ENCODE measurements around the gene MAGI1.

MAGI1 gene

DNA sequence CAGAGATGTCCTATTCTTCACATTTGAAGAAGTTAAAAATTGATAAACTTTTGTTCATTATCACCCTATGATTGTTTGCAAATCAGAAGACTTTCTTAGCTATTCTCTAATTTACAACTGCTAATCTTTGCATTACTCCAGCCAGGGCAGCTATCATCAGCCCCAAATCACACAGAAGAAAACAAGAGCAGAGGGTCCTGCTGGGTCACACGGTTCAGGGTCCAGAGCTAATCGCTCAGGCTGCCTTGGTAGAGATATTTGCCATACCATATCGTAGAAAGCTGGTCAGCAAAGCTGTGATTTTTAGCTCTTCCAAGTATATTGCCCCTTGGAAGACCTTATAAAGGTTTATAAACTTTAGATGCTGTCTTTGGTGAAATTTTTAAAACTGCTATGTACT lies 181.4 kb downstream of the MAGI1 start:
- TF ChIP-seq, protein P1, sequence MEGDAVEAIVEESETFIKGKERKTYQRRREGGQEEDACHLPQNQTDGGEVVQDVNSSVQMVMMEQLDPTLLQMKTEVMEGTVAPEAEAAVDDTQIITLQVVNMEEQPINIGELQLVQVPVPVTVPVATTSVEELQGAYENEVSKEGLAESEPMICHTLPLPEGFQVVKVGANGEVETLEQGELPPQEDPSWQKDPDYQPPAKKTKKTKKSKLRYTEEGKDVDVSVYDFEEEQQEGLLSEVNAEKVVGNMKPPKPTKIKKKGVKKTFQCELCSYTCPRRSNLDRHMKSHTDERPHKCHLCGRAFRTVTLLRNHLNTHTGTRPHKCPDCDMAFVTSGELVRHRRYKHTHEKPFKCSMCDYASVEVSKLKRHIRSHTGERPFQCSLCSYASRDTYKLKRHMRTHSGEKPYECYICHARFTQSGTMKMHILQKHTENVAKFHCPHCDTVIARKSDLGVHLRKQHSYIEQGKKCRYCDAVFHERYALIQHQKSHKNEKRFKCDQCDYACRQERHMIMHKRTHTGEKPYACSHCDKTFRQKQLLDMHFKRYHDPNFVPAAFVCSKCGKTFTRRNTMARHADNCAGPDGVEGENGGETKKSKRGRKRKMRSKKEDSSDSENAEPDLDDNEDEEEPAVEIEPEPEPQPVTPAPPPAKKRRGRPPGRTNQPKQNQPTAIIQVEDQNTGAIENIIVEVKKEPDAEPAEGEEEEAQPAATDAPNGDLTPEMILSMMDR (IDR thresholded peaks at IDR 0.05; ENCODE audit: insufficient read depth, missing control alignments) = no peak
- no peak for FAIRE-seq
- no peak for DNase-seq (ENCODE audit: insufficient read length, low spot score)

DNA sequence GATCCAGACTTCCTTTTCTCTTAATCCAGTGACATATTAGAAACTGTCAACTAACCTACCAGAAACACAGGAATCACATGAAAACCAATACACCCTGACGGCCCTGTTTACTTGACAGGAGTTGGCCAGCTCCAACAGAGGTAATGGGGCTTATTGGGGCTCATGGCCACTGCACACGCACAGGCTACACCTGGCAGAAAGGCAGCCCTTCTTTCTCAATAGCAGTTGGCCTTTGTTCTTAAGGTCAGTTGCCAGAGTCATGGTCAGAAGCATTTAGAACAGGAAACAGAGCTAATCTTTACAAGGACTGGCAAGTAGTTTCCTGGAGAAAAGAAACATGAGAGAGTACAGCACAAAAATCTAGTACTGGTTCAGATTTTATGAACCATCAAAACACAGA lies 181.8 kb downstream of the MAGI1 start:
- TF ChIP-seq, protein P1 (IDR thresholded peaks at IDR 0.05; ENCODE audit: insufficient read depth, missing control alignments) = no peak
- no peak for FAIRE-seq
- DNase-seq (ENCODE audit: insufficient read length, low spot score) = no peak

DNA sequence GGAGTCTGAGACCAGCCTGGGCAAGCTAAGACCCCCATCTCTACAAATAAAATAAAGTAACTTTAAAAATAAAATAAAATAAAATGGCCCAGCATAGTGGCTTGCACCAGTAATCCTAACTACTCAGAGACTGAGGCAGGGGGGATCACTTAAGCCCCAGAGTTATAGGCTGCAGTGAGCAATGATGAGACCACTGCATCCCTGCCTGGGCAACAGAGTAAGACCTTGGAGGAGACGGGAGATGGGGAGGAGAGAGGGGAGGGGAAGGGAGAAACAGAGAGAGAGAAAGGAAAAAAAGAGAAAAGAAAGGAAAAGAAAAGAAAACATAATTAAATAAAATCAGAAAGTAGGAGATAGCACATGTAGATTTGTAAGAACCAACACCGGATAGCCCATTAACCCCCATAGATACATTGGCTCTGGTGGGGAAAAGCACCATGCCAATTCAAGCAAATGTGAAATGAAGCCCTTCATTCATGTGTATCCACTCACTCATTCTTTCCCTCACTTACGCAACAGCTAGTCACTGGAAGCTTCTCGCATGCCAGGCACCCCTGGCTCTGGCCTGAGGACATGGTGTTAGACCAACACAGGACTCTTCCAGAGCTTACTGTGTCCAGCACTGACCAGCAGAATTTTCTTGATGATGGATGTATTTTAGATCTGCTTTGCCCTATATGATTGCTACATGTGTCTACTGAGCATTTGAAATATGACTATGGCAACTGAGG lies 183.2 kb downstream of the MAGI1 start:
- FAIRE-seq = no peak
- no peak for DNase-seq (ENCODE audit: insufficient read length, low spot score)
- TF ChIP-seq, protein P1 (IDR thresholded peaks at IDR 0.05; ENCODE audit: insufficient read depth, missing control alignments) = no peak

DNA sequence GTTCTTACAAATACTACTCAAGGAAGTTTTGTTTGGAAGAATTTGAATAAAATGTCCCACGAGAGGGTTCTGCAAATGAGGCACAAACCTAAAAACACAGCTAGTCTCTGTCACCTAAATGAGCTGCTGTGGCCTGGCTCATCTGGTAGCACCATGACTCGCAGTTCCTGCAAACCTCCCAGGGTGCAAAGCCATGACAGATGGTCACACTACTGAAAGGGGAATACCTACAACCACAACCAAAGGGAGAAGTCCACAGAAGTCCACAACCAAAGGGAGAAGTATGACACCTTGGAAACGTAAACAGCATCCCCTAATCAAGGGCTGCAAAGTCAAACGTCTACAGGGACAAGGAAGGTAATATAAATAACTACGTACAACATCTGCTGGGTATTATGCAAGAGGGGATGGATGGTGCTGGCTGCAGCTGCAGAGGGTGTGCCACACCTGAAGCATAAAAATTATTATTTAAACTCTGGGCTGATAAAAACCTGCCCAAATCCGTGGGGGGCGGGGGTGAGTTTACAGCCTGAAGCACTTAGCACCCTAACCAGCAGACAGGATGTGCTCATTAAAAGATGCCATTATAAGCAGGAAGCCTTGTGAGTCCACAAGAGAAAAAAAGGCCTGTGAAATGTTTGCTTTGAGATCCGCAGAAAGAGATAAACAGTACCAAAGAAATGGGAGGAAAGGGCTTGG lies 184.0 kb downstream of the MAGI1 start:
- TF ChIP-seq, protein P1 (IDR thresholded peaks at IDR 0.05; ENCODE audit: insufficient read depth, missing control alignments) = no peak
- DNase-seq (ENCODE audit: insufficient read length, low spot score) (no peak), FAIRE-seq (no peak)

DNA sequence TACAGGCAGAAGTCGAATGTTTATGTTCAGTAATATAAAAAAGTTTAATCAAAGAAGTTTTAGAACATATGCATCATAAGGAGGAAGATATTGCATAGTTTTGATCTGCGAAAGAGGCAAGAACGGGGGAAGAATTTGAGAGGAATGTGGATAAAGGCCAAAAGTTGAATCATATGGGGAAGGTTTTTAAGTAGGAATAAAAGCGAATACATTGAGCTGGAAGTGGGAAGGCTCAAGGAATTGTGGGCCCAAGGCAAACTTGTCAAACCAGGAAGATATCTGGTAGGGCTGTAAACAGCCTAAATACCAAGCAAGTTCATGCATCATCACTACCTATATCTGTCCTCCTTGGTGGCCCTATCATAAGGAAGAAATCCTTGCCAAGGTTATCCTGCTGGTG lies 186.9 kb downstream of the MAGI1 start:
- TF ChIP-seq, protein P1 (IDR thresholded peaks at IDR 0.05; ENCODE audit: insufficient read depth, missing control alignments) = no peak
- no peak for FAIRE-seq
- no peak for DNase-seq (ENCODE audit: insufficient read length, low spot score)

DNA sequence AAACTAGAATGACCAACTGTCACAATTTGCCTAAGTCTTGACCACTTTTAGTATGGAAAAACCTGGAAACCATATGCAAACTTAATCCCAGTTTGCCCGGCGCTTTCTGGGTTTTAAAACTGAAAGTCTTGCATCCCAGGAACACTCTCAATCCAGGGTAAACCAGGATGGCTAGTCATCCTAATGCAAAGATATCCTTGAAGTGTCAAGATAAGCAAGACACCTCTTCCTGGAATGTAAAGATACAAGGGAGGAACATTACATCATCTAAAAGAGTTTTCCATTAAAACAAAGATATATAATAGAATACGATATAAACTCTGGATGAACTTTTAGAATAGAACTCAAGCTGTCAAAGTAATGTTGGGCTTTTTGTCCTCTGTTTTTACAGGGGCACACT lies 188.5 kb downstream of the MAGI1 start:
- no peak for FAIRE-seq

More for the DNA sequence above, 188.5 kb downstream of the MAGI1 start:
- TF ChIP-seq, protein P1 (IDR thresholded peaks at IDR 0.05; ENCODE audit: insufficient read depth, missing control alignments) = no peak
- no peak for DNase-seq (ENCODE audit: insufficient read length, low spot score)

Measured in D721Med (cell line).